Ishikawa (cell line): ENCODE data around the gene GAS1.

Source experiments
- CEBPB ChIP-seq: IDR thresholded peaks from 2 replicates; pipeline ENCODE4 v1.6.1; 2012
- CREB1 ChIP-seq: IDR thresholded peaks from 2 replicates; pipeline ENCODE4 v1.6.1; 2012; ENCODE audit warnings: low read depth
- EGR1 ChIP-seq: IDR thresholded peaks from 2 replicates; pipeline ENCODE4 v1.6.1; 2012
- EP300 ChIP-seq: IDR thresholded peaks from 2 replicates; pipeline ENCODE4 v1.6.1; 2012; ENCODE audit warnings: borderline replicate concordance
- FOXM1 ChIP-seq: IDR thresholded peaks from 2 replicates; pipeline ENCODE4 v1.6.1; 2012; ENCODE audit warnings: low read depth, borderline replicate concordance
- MAX ChIP-seq: IDR thresholded peaks from 2 replicates; pipeline ENCODE4 v1.6.1; 2012
- NFIC ChIP-seq: IDR thresholded peaks from 2 replicates; pipeline ENCODE4 v1.6.1; 2012
- RAD21 ChIP-seq: IDR thresholded peaks from 2 replicates; pipeline ENCODE4 v1.6.1; 2012; ENCODE audit warnings: low read depth
- REST ChIP-seq: IDR thresholded peaks from 2 replicates; pipeline ENCODE4 v1.6.1; 2012; ENCODE audit warnings: low read depth, mild to moderate bottlenecking
- TAF1 ChIP-seq: IDR thresholded peaks from 2 replicates; pipeline ENCODE4 v1.6.1; 2012; ENCODE audit warnings: low read depth, mild to moderate bottlenecking
- TCF12 ChIP-seq: IDR thresholded peaks from 2 replicates; pipeline ENCODE4 v1.6.1; 2012; ENCODE audit warnings: low read depth
- TEAD4 ChIP-seq: IDR thresholded peaks from 2 replicates; pipeline ENCODE4 v1.6.1; 2012
- USF1 ChIP-seq: IDR thresholded peaks from 2 replicates; pipeline ENCODE4 v1.6.1; 2012
- YY1 ChIP-seq: IDR thresholded peaks from 2 replicates; pipeline ENCODE4 v1.6.1; 2012; ENCODE audit warnings: low read depth
- ZBTB7A ChIP-seq: IDR thresholded peaks from 2 replicates; pipeline ENCODE4 v1.6.1; 2012; ENCODE audit warnings: low read depth

The GAS1 gene

GRCh38 chr9:86978922-86979474, 31.7 kb upstream of the GAS1 start:
- TF ChIP-seq CREB1 (no peak), CEBPB (no peak), YY1 (no peak), EGR1 (no peak), USF1 (no peak)

- no peak for TF ChIP-seq TAF1
- TF ChIP-seq EP300 = no peak
- no peak for TF ChIP-seq MAX
- TF ChIP-seq EGR1 = no peak
- TF ChIP-seq YY1 = no peak
- no peak for TF ChIP-seq TEAD4
- no peak for TF ChIP-seq NFIC
- no peak for TF ChIP-seq RAD21
- TF ChIP-seq CREB1 = no peak
- no peak for TF ChIP-seq CEBPB
- TF ChIP-seq USF1 = no peak
- TF ChIP-seq ZBTB7A = no peak
- no peak for TF ChIP-seq REST
- TF ChIP-seq TCF12 = no peak
- TF ChIP-seq FOXM1 = no peak
These were observed 31.1 kb upstream of the GAS1 start for GRCh38 chr9:86978413-86978812.

- TF ChIP-seq TAF1 (no peak), TCF12 (no peak), ZBTB7A (no peak), YY1 (no peak), CREB1 (no peak), REST (no peak), EP300 (no peak), RAD21 (no peak), CEBPB (no peak), NFIC (no peak), MAX (no peak), FOXM1 (no peak)
These were observed 30.0 kb upstream of the GAS1 start for GRCh38 chr9:86977205-86977835.

GRCh38 chr9:86975606-86976005, 28.3 kb upstream of the GAS1 start:
- TF ChIP-seq FOXM1 (no peak), YY1 (no peak), EP300 (no peak), USF1 (no peak), REST (no peak), TAF1 (no peak), CREB1 (no peak)
